Activated CD8-positive, alpha-beta memory T cell treated with anti-CD3 and anti-CD28 coated beads for 36 hours (primary cell): Measurements from ENCODE around the gene NDUFB10. TPM values are rescaled to one million over a fixed set of nuclear protein-coding genes. Genes with fewer than 3 reads are reported as not detected.

Experiments used
- CTCF ChIA-PET: fragments of 350-600 bp; sonication (Branson Sonifier 250); formaldehyde crosslinking; loops from one replicate; lab custom pipeline; 2021; ENCODE audit warnings: antibody characterized with exemption; lab: Charles Lee
- POLR2A ChIA-PET: fragments of 350-600 bp; sonication (Branson Sonifier 250); formaldehyde crosslinking; loops from one replicate; lab custom pipeline; 2021; ENCODE audit warnings: antibody characterized with exemption; lab: Charles Lee
- total RNA-seq, 2 experiments: library from RNA; stranded (reverse); gene quantifications; one replicate each; pipeline ENCODE4 v1.2.3, GENCODE V29; 2021

The NDUFB10 gene
- total RNA-seq, 2 experiments from 2014 or later: 153 to 155 TPM

DNA sequence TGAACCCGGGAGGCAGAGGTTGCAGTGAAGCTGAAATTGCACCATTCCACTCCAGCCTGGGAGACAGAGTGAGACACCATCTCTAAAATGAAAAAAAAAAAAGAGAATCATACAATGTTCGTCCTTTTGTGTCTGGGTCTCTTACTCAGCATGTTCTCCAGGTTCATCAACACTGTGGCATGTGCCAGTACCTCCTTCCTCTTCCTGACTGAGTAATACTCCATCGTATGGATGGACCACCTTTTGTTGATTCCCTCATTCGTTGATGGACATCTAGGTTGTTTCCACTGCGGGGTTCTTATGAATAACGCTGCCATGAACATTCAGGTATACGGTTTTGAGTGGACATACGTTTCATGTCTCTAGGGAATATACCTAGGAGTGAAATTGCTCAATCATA is 37.0 kb upstream of the NDUFB10 start:
- ChIA-PET POLR2A (no interaction called here), CTCF (no interaction called here)

DNA sequence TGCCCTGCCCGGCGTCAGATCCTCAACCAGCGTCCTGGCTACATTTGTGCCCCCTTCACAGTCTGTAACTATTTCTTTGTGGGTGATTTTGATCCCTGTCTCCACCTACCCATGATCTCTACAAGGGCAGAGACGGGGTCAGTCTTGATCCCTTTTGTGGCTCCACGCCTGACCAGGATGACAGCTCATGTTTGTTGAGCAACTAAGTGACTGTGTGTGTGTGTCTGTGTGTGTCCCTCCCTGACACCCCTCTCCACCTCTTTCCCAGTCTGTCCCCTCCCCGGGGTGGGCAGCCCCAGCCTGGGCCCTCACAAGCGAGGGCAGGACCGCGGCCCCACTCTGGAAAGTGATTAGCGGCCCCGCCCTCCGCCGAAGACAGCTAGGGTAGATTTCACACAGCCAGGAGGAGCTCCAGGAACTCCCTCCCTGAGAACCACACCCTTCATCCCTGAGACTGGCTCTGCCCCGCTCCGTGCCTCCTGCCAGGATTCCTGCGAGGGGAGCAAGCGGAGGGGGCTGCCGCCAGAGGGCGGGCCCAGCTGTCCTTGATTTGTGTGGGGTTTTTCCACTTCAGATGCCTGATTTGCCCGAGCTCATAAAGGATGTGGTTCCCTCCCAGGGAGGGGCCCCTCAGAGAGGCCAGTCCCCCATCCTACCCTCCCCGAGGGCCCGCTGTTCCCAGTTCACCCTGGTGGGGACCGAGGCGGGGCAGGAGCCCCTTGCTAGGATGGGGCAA is 35.9 kb upstream of the NDUFB10 start:
- ChIA-PET CTCF (interaction anchor here (0.6 to 1.2 kb wide), 2 partner anchors 9 to 72 kb away, joined by 4 to 5 read pairs; no protein-coding TSS in a partner anchor), POLR2A (no interaction called here)

DNA sequence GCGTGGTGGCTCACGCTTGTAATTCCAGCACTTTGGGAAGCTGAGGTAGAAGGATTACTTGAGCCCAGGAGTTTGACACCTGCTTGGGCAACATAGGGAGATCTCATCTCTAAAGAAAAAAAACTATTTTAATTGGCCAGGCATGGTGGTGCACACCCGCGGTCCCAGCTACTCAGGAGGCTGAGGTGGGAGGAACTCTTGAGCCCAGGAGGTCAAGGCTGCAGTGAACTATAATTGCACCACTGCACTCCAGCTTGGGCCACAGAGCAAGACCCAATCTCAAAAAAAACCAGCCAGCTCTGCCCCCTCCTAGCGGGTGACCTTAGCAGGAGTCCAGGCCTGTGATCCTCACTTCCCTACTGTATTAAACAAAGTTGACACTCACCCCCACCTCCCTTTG is 35.2 kb upstream of the NDUFB10 start:
- POLR2A ChIA-PET: no interaction called here

DNA sequence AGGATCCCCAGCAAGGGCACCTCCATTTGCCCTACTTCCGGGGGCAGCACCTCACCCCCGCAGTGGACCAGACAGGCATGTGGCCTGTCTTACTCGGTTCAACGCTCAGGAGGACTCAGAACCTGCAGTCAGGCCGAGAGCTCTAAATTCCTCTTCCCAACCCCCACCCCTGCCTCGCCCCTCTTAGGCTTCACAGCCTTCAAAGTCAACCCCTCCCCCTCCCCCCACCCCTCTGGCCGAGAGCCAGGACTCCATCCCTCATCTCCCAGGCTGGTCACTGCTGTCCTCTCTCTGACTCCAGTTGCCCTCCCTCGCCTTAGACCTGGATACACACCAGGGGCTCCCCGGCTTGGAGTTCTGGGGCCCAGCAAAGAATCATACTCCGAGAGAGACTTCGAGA is 33.1 kb upstream of the NDUFB10 start:
- POLR2A ChIA-PET: no interaction called here
- CTCF ChIA-PET: no interaction called here

More for the DNA sequence above, 35.2 kb upstream of the NDUFB10 start:
- CTCF ChIA-PET: interaction anchor here (1.1 to 1.2 kb wide), 2 partner anchors 10 to 61 kb away, joined by 3 to 5 read pairs; no protein-coding TSS in a partner anchor

DNA sequence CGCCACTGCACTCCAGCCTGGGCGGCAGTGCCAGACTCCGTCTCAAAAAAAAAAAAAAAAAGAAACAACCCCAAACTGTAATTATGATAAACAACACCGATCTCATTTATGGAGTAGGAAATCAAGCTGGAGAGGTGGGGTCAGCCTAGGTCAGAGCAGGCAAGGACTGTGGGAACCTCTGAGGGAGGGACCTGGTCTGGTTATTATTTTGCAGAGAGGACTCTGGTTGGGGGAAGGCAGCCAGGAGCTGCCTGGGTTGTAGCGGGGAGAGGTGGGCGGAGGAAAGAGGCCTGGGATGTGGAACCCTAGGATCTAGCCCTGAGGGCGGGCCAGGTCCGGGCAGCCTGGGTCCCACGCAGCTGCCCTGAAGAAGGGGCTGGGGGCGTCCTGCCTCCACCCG is 30.2 kb upstream of the NDUFB10 start:
- POLR2A ChIA-PET: interaction anchor here (0.9 to 1.5 kb wide), 2 partner anchors 14 to 147 kb away, joined by 3 to 4 read pairs; partner anchors contain the start of genes MSRB1, NUBP2 and SPSB3
- CTCF ChIA-PET: interaction anchor here (0.6 to 2.5 kb wide), 15 partner anchors 9 to 573 kb away, joined by 3 to 13 read pairs (median 4); partner anchors contain the start of genes FAHD1, HAGH and RPS2

DNA sequence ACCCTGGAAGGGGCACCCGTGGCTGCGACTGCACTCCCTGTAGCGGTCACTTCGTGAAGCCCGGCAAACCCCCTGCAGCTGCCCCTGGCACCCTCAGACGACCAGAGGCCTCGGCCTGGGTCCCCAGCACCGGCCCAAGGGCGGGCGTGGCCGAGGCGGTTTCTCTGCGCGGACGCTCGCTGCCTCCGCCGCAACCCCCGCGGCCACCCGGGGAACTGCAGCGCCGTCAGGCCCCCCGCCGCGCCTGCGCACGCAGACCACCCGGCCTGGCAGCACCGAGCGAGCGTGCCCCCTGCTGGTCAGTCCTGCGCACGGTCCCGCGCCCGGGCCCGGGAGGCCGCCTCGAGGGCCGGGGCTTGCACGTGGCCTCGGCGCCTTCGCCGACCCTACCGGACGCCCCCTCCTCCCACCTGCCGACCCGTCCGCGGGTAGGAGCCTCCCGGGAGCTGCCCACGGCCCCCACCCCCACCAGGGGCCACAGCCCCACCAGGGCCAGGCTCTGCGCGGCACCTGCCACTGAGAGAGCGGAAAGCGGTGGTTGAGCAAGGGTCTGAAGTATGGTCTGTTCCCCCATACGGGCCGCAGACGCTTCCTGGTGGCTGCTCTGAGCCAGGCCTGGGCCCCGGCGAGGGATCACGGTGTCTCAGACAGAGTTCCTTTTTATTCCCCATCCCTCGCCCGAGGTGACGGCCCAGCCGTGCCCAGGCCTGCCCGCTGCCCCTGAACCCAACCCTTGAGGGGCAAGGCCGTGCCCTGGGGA is 29.6 kb upstream of the NDUFB10 start:
- ChIA-PET CTCF (interaction anchor here (0.6 to 2.5 kb wide), 14 partner anchors 9 to 540 kb away, joined by 3 to 13 read pairs (median 4); partner anchors contain the start of genes FAHD1, HAGH and RPS2), POLR2A (interaction anchor here (0.9 kb wide), 1 partner anchor 148 kb away, joined by 3 read pairs; the partner anchor contains the start of genes NUBP2 and SPSB3)

DNA sequence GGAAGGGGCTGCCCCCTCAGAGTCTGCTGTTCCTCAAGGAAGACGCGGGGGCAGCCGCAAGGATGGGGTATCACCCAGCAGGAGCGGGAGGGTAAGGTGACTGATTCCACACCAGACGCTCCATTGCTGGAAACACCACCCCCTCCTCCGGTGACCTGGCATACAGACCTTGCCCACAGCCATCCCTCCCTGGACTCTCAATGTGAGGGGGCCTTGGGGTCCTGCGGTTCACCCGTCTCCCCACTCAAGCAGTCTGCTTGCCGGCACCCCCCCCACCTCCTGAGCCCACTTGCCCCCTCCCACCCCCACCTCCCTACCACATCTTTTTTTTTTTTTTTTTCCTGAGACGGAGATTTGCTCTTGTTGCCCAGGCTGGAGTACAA is 29.0 kb upstream of the NDUFB10 start:
- POLR2A ChIA-PET: no interaction called here

DNA sequence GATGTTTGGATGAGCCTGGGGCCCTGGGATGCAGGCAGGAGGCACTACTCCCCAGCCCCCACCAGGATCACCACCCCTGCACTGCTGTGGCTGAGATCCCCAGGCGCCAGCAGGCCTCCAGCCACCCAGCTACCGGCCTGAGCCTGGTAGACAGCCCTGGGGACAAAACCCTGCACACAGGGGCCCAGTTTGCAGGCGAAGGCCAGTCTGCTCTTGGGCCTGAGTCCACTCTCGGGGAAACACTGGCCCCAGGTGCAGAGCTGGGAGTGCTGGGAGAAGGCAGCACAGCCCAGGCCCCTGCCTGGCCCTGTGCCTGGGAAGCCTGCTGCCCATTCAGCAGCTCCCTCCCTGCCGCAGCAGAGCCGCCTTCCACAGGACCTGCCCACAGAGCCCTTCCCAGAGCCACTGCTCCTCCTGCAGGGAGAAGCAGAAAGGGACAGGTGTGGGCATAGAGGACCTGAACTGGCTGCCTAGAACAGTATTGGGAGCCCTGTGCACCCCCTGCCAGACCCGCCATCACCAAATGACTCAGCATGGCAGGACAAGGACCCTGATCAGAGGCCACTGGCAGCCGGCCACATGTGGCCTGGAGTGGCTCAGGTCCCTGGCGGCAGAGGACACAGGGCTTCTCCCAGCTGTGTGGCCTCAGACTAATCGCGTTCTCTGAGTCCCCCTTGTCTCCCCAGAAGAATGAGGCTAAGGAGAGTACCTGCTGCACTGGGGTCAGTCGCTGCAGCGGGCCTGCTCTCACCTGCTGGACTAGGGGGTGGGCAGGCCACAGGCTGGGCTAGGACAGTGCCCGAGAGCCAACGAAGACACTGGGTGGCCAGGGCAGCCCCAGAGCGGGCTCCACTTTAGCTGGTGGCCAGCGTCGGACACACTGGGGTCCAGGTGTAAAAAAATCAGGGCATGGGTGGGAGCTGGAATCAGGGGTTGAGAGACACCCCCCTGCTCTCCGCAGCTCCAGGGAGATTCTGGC is 27.0 kb upstream of the NDUFB10 start:
- ChIA-PET CTCF (interaction anchor here (0.6 kb wide), 1 partner anchor 69 kb away, joined by 3 read pairs; no protein-coding TSS in a partner anchor), POLR2A (no interaction called here)

More for the DNA sequence above, 29.0 kb upstream of the NDUFB10 start:
- CTCF ChIA-PET: interaction anchor here (0.7 to 2.5 kb wide), 3 partner anchors 21 to 75 kb away, joined by 3 to 13 read pairs (median 3); no protein-coding TSS in a partner anchor

DNA sequence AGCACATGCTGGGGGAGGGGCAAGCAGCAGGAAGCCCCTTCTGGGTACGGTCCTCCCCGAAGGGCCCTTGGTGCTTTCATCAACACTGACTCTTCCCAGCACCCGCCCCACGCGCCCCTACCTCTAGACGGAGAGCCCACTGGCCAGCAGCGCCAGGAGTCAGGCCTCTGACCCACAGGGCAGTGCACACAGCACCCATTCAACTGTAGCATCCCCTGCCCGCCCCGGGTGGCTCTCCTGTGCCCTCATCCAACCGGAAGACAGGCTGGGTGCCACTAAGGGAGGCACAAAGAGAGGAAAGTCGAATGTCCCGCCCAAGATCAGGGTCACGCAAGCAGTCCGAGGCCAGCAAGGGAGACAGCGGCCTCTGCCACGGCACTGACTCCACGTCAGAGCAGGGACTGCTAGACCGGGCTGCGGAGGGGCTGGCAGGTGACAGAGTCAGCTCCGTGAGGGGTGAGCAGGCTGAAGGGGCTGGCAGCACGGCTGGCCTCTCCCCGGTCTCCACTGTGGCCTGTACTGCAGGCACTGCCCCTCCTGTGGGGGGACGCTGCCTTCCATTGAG is 26.2 kb upstream of the NDUFB10 start:
- POLR2A ChIA-PET: no interaction called here
- CTCF ChIA-PET: no interaction called here

DNA sequence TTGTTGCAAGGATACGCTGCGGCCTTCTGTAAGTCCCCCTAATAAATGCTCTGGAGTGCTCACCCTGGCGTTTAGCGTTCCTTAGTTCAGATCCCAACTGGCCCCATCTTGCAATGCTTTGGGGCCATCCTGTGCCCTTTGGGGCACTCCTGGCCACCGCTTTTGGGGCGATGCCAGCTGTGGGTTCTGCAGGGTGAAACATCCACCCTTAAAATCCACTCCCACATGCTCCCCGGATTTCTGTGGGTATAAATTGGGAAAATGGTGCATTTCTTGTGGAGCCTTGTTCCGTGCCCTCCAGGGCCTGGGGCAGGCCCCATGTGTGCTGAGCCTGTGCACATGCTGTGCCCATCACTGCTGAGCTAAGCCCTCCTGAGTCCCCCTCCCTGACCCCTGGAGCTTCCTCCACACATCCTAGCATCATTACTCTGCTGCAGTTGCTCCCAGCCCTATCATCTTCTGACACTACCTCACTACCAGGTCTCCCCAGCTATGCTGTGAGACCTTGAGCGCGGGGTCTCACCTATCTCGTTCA is 22.3 kb upstream of the NDUFB10 start:
- CTCF ChIA-PET: no interaction called here
- POLR2A ChIA-PET: no interaction called here

DNA sequence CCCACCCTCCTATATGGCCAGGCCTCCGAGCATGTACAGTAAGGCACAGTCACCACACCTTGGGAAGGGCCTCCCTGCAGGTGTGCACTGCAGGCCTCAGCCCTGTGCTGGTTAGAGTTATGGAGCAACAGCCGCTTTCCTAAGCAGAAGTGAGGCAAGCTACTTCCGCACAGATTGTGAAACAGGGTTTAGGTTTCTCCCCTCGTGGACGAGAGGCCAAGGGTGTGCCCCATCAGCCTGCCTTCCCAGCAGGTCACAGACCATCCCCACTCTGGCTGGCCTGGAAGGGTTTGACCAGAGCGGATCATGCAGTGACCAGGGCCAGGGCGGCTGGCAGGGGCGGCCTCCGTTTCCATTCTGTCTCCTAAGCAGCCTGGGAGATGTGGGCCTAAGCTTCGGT is 21.0 kb upstream of the NDUFB10 start:
- POLR2A ChIA-PET: no interaction called here

DNA sequence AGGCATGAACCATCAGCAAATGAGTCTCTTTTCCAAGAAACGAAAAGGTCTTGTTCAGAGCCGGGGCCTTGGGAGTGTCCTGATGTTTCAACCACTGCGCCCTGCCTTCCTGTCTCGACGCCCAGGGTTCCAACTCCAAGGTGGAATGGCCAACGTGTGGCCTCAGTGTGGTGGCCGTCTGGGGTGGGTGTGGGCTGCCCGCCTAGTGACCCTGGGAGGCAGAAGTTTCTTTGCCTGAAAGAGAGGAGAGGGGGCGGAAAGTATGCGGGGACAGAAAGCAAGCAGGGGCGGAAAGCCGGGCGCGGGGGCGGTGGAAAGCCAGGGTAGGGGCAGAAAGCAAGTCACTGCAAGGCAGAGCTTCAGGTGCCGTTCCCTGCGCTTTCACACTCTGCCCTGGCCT is 20.4 kb upstream of the NDUFB10 start:
- POLR2A ChIA-PET: no interaction called here
- CTCF ChIA-PET: interaction anchor here (1.0 to 2.7 kb wide), 3 partner anchors 10 to 12 kb away, joined by 3 to 12 read pairs (median 5); no protein-coding TSS in a partner anchor

More for the DNA sequence above, 21.0 kb upstream of the NDUFB10 start:
- CTCF ChIA-PET: interaction anchor here (1.0 kb wide), 1 partner anchor 9 kb away, joined by 5 read pairs; no protein-coding TSS in a partner anchor

DNA sequence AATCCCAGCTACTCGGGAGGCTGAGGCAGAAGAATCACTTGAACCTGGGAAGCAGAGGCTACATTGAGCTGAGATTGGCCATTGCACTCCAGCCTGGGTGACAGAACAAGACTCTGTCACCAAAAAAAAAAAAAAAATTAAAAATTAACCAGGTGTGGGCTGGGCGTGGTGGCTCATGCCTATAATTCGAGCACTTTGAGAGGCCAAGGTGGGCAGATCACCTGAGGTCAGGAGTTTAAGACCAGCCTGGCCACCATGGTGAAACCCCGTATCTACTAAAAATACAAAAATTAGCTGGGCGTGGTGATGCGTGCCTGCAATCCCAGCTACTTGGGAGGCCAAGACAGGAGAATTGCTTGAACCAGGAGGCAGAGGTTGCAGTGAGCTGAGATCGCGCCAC is 19.5 kb upstream of the NDUFB10 start:
- ChIA-PET CTCF (interaction anchor here (0.6 to 2.7 kb wide), 4 partner anchors 11 to 376 kb away, joined by 3 to 12 read pairs (median 4); no protein-coding TSS in a partner anchor), POLR2A (interaction anchor here (0.7 to 0.8 kb wide), 2 partner anchors 20 to 67 kb away, joined by 3 read pairs; no protein-coding TSS in a partner anchor)

DNA sequence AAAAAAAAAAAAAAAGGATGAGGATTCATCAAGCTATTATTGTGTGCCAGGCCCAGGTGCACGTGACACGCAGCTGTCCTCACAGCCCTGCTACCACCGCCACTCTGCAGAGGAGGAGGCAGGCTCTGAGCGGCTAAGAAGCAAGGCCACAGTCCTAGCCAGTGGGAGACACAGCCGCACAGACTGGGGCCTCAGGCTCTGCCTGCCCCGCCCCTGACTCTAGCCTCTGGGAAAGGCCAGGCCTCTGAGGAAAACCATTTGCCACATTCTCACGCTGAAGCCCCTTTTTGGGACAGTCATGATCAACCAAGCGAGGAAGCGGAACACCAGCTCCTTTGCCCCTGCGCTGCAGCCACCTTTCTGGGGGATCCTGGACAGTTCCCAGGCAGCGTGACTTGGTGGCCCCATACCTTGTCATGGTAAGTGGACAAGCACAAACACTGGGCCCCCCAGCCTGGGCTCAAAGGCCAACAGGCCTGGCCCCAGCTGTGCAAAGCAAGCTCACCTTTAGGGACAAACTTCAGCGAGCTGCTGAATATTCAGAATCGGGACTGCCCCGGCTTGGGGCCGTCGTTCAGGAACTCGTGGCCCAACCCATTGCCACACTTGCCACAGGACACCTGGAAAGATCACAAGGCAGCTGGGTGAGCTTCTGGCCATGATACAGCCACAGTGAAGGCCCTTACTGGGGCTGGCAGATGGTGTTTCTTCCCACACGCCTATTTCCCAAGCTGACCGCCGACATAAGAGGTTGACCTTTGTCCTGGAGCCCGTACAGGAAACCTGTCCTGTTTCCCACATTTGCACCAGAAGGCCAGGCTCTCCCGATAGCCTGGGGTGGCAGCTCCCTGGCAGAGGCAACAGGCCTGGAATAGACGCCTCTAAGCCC is 18.8 kb upstream of the NDUFB10 start:
- ChIA-PET POLR2A (interaction anchor here (0.8 to 1.2 kb wide), 3 partner anchors 19 to 158 kb away, joined by 3 read pairs; partner anchors contain the start of genes NUBP2, RPS2 and SPSB3), CTCF (interaction anchor here (0.6 to 2.7 kb wide), 6 partner anchors 11 to 375 kb away, joined by 3 to 12 read pairs (median 4); partner anchors contain the start of gene TBL3)

DNA sequence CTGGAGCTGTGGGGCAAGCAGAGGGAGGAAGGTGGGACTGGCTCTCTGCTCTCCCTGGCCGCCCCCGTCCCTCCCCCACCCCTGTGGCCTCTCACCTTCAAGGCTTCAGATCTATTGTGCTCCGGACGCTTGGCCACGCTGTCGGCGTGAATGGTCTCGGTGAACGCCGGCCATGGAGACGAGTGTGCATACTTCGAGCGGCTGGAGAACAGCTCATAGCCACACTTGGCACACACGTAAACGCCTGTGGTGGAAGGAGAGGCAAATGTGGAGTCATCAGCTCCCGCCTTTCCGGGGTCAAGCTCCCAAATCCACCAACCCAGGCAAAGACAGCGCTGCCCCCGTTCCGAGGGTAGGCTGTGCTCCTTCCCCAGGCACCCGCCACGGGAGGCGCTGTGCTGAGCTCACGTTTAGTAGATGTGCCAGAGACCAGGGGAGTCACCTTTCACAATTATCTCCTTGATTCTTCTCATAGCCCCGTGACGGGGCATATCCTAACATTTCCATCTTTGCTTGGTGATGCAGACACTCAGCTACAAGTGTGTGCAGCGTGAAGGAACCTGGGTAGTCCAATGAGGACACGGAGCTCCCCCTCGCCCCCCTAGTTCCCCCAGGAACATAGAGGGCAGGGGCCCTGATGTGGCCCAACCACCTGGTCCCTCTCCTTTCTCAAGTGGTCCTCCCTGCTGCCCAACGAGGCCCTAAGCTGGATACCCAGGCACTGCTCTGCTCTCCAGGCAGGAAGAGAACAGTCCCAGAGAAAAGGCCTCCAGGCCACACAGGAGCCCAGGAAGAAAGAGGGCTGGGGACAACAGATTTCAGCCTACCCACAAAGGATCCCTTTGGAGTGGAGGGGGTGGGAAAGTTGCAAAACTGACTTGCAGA is 17.9 kb upstream of the NDUFB10 start:
- CTCF ChIA-PET: interaction anchor here (1.1 to 2.7 kb wide), 3 partner anchors 13 to 78 kb away, joined by 3 to 12 read pairs (median 8); partner anchors contain the start of gene TBL3
- POLR2A ChIA-PET: interaction anchor here (1.0 to 1.4 kb wide), 3 partner anchors 23 to 159 kb away, joined by 3 read pairs; partner anchors contain the start of genes NUBP2, RPS2 and SPSB3
